ENCODE results near the gene CCDC77. TPM values are rescaled to one million over a fixed set of nuclear protein-coding genes. Genes with fewer than 3 reads are reported as not detected.
A peak's percentile ranks its signal among the peaks of the same experiment; 100 is the strongest.
"Not testable (repeated sequence)": the region's sequence is repeated elsewhere in the genome, so short reads cannot be mapped to it uniquely, and the experiment has no call there.

Gene CCDC77
- 10 to 100 TPM; 14.4 to 14.7 TPM for total RNA-seq

GRCh38 chr12:401235-402028, at the start of gene CCDC77:
Gene CCDC77 (plus strand): TSS chr12:401644. CDS start chr12:409384, 7,740 bp downstream.
- CTCF ChIA-PET: interaction anchor here (0.5 to 3.6 kb wide), 10 partner anchors 11 to 717 kb away, joined by 3 to 38 read pairs (median 4); partner anchors contain the start of genes KDM5A and RAD52
- intact Hi-C loops (cut with micrococcal nuclease): loop anchor here (1.0 kb wide), 1 partner anchor 12 kb away; the partner anchor contains the start of gene KDM5A

GRCh38 chr12:356276-356988, 45.0 kb upstream of the CCDC77 start:
- H3K4me3 Mint-ChIP-seq: no peak overlapping the region
- ChIA-PET CTCF (no interaction called here), POLR2A (interaction anchor here (0.6 kb wide), 1 partner anchor 30 kb away, joined by 3 read pairs; no protein-coding TSS in a partner anchor)
- peak overlapping the region; percentile 8 for H3K27ac Mint-ChIP-seq
- no peak for DNase-seq
- H3K4me1 Mint-ChIP-seq (ENCODE audit: low read depth): peaks cover 14% of the 10 kb centered on the region
- H3K36me3 Mint-ChIP-seq: peaks cover 55% of the 10 kb centered on the region
- no peaks in the 10 kb centered on the region for H3K9me3 Mint-ChIP-seq
- intact Hi-C loops (cut with micrococcal nuclease): no loop called here
- no peaks in the 10 kb centered on the region for H3K27me3 Mint-ChIP-seq

More at GRCh38 chr12:401235-402028, at the start of gene CCDC77:
- H3K4me3 Mint-ChIP-seq: no peak within 1 kb of the TSS
- H3K27ac Mint-ChIP-seq: no peak within 1 kb of the TSS
- H3K27me3 Mint-ChIP-seq: no peaks in the 10 kb centered on the region
- H3K4me1 Mint-ChIP-seq (ENCODE audit: low read depth): no peaks in the 10 kb centered on the region
- no peaks in the 10 kb centered on the region for H3K36me3 Mint-ChIP-seq
- peak; percentile 97 for DNase-seq
- H3K9me3 Mint-ChIP-seq: no peaks in the 10 kb centered on the region
- POLR2A ChIA-PET: interaction anchor here (0.6 to 4.5 kb wide), 5 partner anchors 10 to 38 kb away, joined by 3 to 31 read pairs (median 4); partner anchors contain the start of gene KDM5A

- Mint-ChIP-seq H3K36me3 (peaks cover 63% of the 10 kb centered on the region), H3K9me3 (no peaks in the 10 kb centered on the region), H3K4me3 (no peak overlapping the region), H3K27ac (no peak overlapping the region), H3K27me3 (no peaks in the 10 kb centered on the region), H3K4me1 (ENCODE audit: low read depth) (peaks cover 16% of the 10 kb centered on the region)
- POLR2A ChIA-PET: no interaction called here
- CTCF ChIA-PET: interaction anchor here (0.7 kb wide), 1 partner anchor 759 kb away, joined by 3 read pairs; no protein-coding TSS in a partner anchor
- DNase-seq: no peak
- intact Hi-C loops (cut with micrococcal nuclease): no loop called here
Measured at GRCh38 chr12:359091-359490, 42.4 kb upstream of the CCDC77 start.

- Mint-ChIP-seq H3K4me1 (ENCODE audit: low read depth) (peaks cover under 1% of the 10 kb centered on the region), H3K4me3 (no peak overlapping the region), H3K9me3 (peaks cover 10% of the 10 kb centered on the region), H3K36me3 (peaks cover 73% of the 10 kb centered on the region), H3K27ac (no peak overlapping the region), H3K27me3 (no peaks in the 10 kb centered on the region)
- no peak for DNase-seq
- CTCF ChIA-PET: no interaction called here
- intact Hi-C loops (cut with micrococcal nuclease): no loop called here
- POLR2A ChIA-PET: no interaction called here
Measured at GRCh38 chr12:366820-367219, 34.6 kb upstream of the CCDC77 start.

- peaks cover 75% of the 10 kb centered on the region for H3K36me3 Mint-ChIP-seq
- peaks cover 17% of the 10 kb centered on the region for H3K9me3 Mint-ChIP-seq
- no peaks in the 10 kb centered on the region for H3K4me1 Mint-ChIP-seq (ENCODE audit: low read depth)
- no peaks in the 10 kb centered on the region for H3K27me3 Mint-ChIP-seq
- no peak for DNase-seq
- CTCF ChIA-PET: no interaction called here
- intact Hi-C loops (cut with micrococcal nuclease): no loop called here
- H3K4me3 Mint-ChIP-seq: no peak overlapping the region
- H3K27ac Mint-ChIP-seq: no peak overlapping the region
- POLR2A ChIA-PET: no interaction called here
Measured at GRCh38 chr12:367972-368371, 33.5 kb upstream of the CCDC77 start.

GRCh38 chr12:370739-371485, 30.5 kb upstream of the CCDC77 start:
- intact Hi-C loops (cut with micrococcal nuclease); DNase-seq; H3K4me3 Mint-ChIP-seq; POLR2A ChIA-PET; CTCF ChIA-PET; H3K4me1 Mint-ChIP-seq (ENCODE audit: low read depth); H3K27ac Mint-ChIP-seq; H3K27me3 Mint-ChIP-seq: not testable (repeated sequence)
- Mint-ChIP-seq H3K36me3 (peaks cover 79% of the 10 kb centered on the region), H3K9me3 (peaks cover 14% of the 10 kb centered on the region)

GRCh38 chr12:386651-387050, 14.8 kb upstream of the CCDC77 start:
- peaks cover 31% of the 10 kb centered on the region for H3K4me1 Mint-ChIP-seq (ENCODE audit: low read depth)
- POLR2A ChIA-PET: interaction anchor here (0.5 to 1.0 kb wide), 4 partner anchors 12 to 59 kb away, joined by 3 to 5 read pairs (median 3); partner anchors contain the start of gene CCDC77
- no peaks in the 10 kb centered on the region for H3K9me3 Mint-ChIP-seq
- H3K36me3 Mint-ChIP-seq: peaks cover 35% of the 10 kb centered on the region
- H3K27ac Mint-ChIP-seq: no peak overlapping the region
- intact Hi-C loops (cut with micrococcal nuclease): no loop called here
- CTCF ChIA-PET: interaction anchor here (0.8 kb wide), 1 partner anchor 15 kb away, joined by 3 read pairs; no protein-coding TSS in a partner anchor
- no peak for DNase-seq
- H3K27me3 Mint-ChIP-seq: peaks cover 4% of the 10 kb centered on the region
- no peak overlapping the region for H3K4me3 Mint-ChIP-seq

- ChIA-PET POLR2A (interaction anchor here (2.9 kb wide), 1 partner anchor 13 kb away, joined by 31 read pairs; the partner anchor contains the start of gene CCDC77), CTCF (interaction anchor here (5.7 kb wide), 1 partner anchor 13 kb away, joined by 38 read pairs; the partner anchor contains the start of gene CCDC77)
- Mint-ChIP-seq H3K4me3 (peak overlapping the region; percentile 88), H3K9me3 (no peaks in the 10 kb centered on the region), H3K27ac (peak overlapping the region; percentile 96), H3K27me3 (peaks cover 4% of the 10 kb centered on the region), H3K4me1 (ENCODE audit: low read depth) (peaks cover 31% of the 10 kb centered on the region), H3K36me3 (peaks cover 32% of the 10 kb centered on the region)
- no peak for DNase-seq
- intact Hi-C loops (cut with micrococcal nuclease): no loop called here
Measured at GRCh38 chr12:388012-388411, 13.4 kb upstream of the CCDC77 start.

- Mint-ChIP-seq H3K4me1 (ENCODE audit: low read depth) (peaks cover 31% of the 10 kb centered on the region), H3K27ac (peak overlapping the region; percentile 96), H3K4me3 (peak overlapping the region; percentile 88), H3K9me3 (no peaks in the 10 kb centered on the region), H3K27me3 (peaks cover 4% of the 10 kb centered on the region), H3K36me3 (peaks cover 27% of the 10 kb centered on the region)
- CTCF ChIA-PET: interaction anchor here (5.7 kb wide), 1 partner anchor 12 kb away, joined by 38 read pairs; the partner anchor contains the start of gene CCDC77
- intact Hi-C loops (cut with micrococcal nuclease): loop anchor here (1.0 kb wide), 1 partner anchor 13 kb away; the partner anchor contains the start of gene CCDC77
- DNase-seq: peak; percentile 63
- POLR2A ChIA-PET: interaction anchor here (0.6 to 2.9 kb wide), 3 partner anchors 9 to 24 kb away, joined by 3 to 31 read pairs (median 3); partner anchors contain the start of gene CCDC77
Measured at GRCh38 chr12:388541-389141, 12.8 kb upstream of the CCDC77 start.

- peak within 1 kb of the TSS; percentile 96 for H3K27ac Mint-ChIP-seq
- ChIA-PET CTCF (interaction anchor here (5.7 kb wide), 1 partner anchor 12 kb away, joined by 38 read pairs; the partner anchor contains the start of gene CCDC77), POLR2A (interaction anchor here (0.7 to 2.9 kb wide), 3 partner anchors 10 to 103 kb away, joined by 3 to 31 read pairs (median 3); partner anchors contain the start of gene CCDC77)
- H3K4me1 Mint-ChIP-seq (ENCODE audit: low read depth): peaks cover 27% of the 10 kb centered on the region
- H3K9me3 Mint-ChIP-seq: no peaks in the 10 kb centered on the region
- peaks cover 4% of the 10 kb centered on the region for H3K27me3 Mint-ChIP-seq
- intact Hi-C loops (cut with micrococcal nuclease): loop anchor here (1.0 kb wide), 1 partner anchor 12 kb away; the partner anchor contains the start of gene CCDC77
- peak within 1 kb of the TSS; percentile 88 for H3K4me3 Mint-ChIP-seq
- DNase-seq: peak; percentile 95
- H3K36me3 Mint-ChIP-seq: peaks cover 20% of the 10 kb centered on the region
Measured at GRCh38 chr12:389142-390096, 12.0 kb upstream of the CCDC77 start, which contains the start of gene KDM5A. Gene KDM5A (minus strand): TSS chr12:389320. CDS start chr12:389091, 229 bp downstream.

Measured in activated CD4-positive, alpha-beta memory T cell treated with anti-CD3 and anti-CD28 coated beads for 36 hours (primary cell).